GM12892 (cell line): Measurements from ENCODE around the gene LRRC56.

ENCODE experiments used
- POLR2A ChIP-seq: IDR thresholded peaks from 2 replicates; pipeline ENCODE4 v1.6.1; 2011; ENCODE audit warnings: low read depth, low read length, control low read depth
- POLR2AphosphoS5 ChIP-seq: IDR thresholded peaks from 2 replicates; pipeline ENCODE4 v1.6.1; 2011; ENCODE audit warnings: low read depth, low read length, control low read depth
- TAF1 ChIP-seq: IDR thresholded peaks from 2 replicates; pipeline ENCODE4 v1.6.1; 2011; ENCODE audit warnings: low read depth, mild to moderate bottlenecking, control low read depth, low read length, borderline replicate concordance

- TF ChIP-seq POLR2A (no peak), POLR2AphosphoS5 (no peak), TAF1 (no peak)
Observed at GRCh38 chr11:551131-551530, 13.8 kb downstream of the LRRC56 start.
